Adrenal gland (tissue), 5 donors: Measurements from ENCODE around the gene NME9.

Source experiments
- POLR2A ChIP-seq, 2 donors: fragments of 450-650 bp; IDR thresholded peaks; one replicate each; pipeline ENCODE4 v1.6.1; 2017; ENCODE audit warnings: antibody characterized with exemption in 2 of 2, mild to moderate bottlenecking in 2 of 2, moderate library complexity in 1 of 2
- TF ChIP-seq, protein P1 (sequence below), 6 experiments: fragments of 450-650 bp in 4 of 6; fragments of 200-600 bp in 2 of 6; sonication (generic) in 1 of 6; IDR thresholded peaks; 1 replicate in 5 of 6; 2 replicates in 1 of 6; pipeline versions ENCODE4 v1.5.1 to v1.8.0; 2016 to 2021; ENCODE audit warnings: antibody characterized with exemption in 6 of 6, mild to moderate bottlenecking in 2 of 6, moderate library complexity in 1 of 6
- donor health status: DM: no; HTN: no; CAD: no.

DNA sequence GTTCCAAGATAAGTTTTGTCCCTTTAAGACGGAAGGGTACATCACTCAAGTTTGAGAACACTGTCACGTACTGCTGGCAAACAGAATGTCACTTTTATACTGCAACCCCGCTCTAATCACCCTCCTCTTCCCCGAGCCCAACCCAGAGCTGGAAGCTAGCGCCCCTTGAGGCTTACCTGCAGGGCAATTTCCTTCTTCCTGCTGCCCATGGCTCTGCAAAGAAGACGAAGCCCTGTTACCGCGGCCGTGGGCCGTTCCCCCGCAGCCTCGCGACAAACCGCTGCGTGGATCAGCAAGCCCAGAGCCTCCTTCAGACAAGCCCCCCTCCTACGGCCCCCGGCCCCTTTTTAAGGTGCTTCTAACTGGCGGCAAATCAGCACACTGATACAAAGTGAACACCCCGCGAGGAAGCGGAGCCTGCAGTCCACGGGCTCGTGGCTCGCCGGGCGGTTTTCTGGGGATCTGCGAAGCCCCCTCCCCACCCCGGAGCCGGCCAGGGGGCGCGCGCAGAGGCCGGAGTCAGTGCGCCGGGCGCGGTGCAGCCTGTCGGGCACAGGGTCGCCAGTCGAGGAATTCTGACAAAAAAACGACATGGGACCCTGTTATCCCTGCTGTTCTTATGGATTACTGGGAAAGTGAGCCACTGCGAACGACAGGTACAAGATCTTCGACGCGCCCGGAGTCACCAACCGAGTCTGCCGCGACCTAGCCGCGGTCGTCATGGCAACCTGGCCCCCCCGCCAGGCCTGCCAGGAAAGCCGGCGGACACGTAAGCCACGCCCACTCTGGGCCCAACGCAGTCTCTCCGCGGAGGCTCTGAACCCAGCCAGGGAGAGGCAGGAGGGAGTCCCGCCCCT lies at the start of gene NME9:
- TF ChIP-seq, protein P1, sequence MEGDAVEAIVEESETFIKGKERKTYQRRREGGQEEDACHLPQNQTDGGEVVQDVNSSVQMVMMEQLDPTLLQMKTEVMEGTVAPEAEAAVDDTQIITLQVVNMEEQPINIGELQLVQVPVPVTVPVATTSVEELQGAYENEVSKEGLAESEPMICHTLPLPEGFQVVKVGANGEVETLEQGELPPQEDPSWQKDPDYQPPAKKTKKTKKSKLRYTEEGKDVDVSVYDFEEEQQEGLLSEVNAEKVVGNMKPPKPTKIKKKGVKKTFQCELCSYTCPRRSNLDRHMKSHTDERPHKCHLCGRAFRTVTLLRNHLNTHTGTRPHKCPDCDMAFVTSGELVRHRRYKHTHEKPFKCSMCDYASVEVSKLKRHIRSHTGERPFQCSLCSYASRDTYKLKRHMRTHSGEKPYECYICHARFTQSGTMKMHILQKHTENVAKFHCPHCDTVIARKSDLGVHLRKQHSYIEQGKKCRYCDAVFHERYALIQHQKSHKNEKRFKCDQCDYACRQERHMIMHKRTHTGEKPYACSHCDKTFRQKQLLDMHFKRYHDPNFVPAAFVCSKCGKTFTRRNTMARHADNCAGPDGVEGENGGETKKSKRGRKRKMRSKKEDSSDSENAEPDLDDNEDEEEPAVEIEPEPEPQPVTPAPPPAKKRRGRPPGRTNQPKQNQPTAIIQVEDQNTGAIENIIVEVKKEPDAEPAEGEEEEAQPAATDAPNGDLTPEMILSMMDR (IDR thresholded peaks at IDR 0.05), result peak; percentile 37 to 59 (median 48)
- TF ChIP-seq POLR2A (IDR thresholded peaks at IDR 0.05), result peak in 1 of 2 donors; percentile 8
